KG1 (cell line): ENCODE measurements around the gene TMEM120B.

Experiments used
- DNase-seq: peaks from one replicate; lab custom pipeline; 2025; lab: John Stamatoyannopoulos, UW

TMEM120B gene

DNA sequence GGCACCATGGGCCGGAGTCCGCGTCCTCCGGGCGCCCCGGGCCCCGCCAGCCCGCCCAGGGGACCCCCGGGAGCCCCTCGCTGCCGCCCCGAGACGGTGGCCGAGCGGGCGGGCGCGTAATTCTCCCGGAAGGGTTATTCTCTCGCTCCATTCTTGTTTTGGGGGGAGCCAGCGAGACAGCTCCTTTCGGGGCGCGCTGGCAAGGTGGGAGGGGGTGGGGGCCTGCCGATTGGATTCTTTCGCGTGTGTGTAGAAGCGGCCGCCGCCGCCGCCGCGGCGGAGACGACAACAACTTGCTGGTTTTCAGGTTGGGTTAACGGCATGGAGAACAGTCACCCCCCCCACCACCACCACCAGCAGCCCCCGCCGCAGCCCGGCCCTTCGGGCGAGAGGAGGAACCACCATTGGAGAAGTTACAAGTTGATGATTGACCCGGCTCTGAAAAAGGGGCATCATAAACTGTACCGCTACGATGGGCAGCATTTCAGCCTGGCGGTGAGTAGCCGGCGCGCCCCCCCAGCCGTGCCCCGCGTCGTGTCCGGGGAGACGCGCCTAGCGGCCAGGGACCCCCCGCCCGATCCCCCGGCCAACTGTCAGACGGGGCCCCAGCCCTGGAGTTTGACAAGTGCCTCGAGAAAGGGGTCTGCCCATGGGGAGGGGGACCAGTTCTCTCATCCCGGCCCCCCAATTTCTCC lies 92.0 kb downstream of the TMEM120B start:
- DNase-seq: peak; percentile 24

DNA sequence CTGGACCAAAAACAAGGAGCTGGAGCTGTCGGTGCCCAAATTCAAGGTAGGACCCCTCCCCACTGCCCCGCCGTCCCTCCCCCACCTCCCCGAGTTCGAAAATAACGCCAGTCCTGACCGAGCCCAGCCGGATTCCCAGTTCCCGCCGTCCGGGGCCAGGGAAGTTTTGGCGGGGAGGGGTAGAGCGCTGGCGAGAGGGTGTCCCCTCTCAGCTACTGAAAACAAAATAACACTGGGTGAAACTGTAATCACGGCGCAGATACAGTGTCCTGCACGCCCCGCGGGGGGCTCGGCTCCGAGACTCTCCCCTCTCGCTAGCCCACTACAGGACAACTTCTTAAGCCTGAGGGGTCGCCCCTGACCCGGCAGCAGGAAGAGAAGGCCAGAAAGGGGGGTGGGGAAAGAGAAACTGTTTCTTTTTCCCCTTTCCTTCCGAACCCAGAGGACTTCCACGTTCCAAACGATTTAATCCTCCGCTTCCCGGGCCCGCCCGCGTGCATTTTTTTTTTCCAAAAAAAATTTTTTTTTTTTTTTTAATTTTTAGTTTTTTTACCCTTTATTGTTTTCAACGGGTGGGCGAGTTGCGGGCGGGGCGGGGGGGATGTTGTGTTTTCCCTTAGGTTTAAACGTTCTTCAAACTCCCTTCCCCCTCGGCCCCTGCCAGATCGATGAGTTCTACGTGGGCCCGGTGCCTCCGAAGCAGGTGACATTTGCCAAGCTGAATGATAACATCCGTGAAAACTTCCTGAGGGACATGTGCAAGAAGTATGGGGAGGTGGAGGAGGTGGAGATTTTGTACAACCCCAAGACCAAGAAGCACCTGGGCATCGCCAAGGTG lies 92.8 kb downstream of the TMEM120B start:
- DNase-seq: no peak

DNA sequence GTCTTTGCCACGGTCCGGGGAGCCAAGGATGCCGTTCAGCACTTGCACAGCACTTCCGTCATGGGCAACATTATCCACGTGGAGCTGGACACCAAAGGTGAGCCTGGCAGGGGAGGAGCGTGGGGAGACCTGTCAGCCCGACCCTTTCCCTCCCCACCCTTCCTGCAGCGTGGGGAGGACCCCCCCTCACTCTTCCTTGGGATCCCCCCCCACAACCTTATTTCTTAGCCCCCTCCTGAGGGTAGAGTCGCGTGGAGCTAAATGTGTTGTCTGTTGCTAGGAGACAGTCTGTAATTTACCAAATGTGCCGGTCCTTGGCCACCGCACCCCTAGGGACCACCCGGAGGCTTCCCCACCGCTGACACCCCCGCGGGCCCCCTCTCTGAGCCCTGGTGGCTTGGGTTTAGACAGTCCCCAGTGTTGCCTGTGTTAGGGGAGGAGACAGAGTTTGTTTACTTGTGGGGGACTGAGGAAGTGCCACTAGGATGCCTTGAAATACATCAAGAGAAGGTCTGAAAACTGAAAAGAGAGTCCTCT lies 93.5 kb downstream of the TMEM120B start:
- no peak for DNase-seq

DNA sequence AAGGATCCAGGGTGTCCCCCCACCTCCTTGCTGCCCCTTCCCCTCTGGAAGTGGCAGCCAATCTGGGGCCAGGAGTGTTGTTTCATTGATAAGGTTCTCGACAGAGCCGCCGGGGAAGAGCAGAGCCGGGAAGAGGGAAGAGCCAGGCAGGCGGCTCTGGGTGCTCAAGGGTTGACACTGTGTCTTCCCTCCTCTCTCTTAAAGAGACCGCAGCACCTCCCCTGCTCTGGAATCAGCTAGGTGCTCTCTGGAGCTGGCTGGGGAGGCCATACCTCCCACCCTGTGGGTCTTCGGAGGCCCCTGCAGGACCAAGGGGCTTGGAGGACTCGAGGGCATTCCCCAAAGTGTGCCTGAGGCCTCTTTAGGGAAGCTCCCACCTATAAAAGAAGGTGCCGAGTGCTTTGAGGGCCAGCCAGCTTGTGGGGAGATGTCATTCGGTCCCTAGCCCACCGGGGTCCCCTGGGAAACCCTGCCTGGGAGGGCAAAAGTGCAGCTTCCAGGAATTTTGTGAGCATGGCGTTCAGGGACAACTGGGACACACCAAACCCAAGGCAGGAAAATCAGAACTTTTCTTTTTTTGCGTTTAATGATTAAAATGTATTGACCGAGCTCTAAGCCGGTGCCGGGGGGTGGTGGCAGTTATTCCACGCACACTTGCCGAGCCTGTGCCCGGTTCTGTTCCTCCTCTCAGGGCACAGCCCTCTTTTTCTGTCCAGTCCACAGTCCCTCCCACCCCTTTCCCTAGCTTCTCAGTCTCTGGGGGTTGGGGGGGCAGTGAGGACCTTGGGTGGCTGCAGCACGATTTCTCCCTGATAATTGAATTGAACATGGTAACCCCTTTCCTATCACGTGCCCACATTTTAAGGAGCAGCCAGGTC lies 94.2 kb downstream of the TMEM120B start:
- no peak for DNase-seq

DNA sequence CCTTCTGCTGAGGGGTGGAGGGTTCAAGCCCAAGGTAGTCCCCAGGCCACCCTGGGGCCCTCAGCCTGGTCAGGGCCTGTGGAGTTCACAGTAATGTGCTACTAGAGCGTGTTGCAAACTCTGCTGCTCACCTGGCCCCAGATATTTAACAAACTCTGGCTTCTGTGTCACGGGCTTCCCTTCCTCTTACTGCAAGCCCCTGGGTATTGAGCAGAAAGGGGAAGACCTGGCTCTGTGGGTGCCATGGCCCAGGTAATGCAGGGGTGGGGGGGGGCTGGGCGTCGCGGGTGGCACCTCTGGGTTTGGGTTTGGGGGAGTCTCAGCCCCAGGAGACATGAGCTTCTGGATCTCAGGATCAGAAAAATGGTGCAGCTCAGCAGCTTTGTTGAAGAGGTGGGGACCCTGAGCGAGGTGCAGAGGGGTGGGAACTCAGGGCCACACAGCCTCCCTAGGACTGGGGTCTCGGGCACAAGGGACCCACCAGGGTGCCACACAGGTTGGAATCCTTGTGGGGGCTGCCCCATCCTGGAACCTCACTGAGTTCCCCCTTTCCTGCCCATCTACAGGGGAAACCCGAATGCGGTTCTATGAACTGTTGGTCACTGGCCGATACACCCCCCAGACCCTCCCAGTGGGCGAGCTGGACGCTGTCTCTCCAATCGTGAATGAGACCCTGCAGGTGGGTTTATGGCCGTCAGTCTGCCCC lies 95.2 kb downstream of the TMEM120B start:
- DNase-seq: no peak

DNA sequence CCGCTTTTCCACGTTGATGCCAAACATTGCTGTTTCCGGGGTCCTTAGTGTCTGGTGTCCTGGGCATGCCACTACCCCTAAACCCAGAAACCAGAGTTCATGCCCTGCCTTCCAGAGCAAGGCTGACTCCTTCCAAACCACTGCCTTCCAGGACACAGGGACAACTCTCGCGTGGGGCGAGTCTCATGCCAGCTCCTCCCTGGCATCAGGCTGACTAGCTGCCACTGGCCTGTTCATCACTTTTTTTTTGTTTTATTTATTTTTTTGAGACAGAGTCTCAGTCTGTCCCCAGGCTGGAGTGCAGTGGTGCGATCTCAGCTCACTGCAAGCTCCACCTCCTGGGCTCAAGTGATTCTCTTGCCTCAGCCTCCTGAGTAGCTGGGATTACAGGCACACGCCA lies 96.1 kb downstream of the TMEM120B start:
- DNase-seq: no peak

DNA sequence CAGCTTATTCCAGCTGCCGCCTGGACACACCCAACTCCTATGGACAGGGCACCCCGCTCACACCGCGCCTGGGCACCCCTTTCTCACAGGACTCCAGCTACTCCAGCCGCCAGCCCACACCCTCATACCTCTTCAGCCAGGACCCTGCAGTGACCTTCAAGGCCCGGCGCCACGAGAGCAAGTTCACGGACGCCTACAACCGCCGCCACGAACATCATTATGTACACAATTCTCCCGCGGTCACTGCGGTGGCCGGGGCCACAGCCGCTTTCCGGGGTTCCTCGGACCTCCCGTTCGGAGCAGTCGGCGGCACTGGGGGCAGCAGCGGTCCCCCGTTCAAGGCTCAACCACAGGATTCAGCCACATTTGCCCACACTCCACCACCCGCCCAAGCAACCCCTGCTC lies 97.2 kb downstream of the TMEM120B start:
- DNase-seq: no peak

DNA sequence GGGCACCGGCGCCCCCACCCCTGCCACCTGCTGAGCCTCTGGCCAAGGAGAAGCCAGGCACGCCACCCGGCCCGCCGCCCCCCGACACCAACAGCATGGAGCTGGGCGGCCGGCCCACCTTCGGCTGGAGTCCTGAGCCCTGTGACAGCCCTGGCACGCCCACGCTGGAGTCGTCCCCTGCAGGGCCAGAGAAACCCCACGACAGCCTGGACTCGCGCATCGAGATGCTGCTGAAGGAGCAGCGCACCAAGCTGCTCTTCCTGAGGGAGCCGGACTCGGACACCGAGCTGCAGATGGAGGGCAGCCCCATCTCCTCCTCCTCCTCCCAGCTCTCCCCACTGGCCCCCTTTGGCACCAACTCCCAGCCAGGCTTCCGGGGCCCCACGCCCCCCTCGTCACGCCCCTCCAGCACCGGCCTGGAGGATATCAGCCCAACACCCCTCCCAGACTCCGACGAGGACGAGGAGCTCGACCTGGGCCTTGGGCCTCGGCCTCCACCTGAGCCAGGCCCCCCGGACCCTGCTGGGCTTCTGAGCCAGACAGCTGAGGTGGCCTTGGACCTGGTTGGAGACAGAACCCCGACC lies 97.8 kb downstream of the TMEM120B start:
- DNase-seq: no peak

DNA sequence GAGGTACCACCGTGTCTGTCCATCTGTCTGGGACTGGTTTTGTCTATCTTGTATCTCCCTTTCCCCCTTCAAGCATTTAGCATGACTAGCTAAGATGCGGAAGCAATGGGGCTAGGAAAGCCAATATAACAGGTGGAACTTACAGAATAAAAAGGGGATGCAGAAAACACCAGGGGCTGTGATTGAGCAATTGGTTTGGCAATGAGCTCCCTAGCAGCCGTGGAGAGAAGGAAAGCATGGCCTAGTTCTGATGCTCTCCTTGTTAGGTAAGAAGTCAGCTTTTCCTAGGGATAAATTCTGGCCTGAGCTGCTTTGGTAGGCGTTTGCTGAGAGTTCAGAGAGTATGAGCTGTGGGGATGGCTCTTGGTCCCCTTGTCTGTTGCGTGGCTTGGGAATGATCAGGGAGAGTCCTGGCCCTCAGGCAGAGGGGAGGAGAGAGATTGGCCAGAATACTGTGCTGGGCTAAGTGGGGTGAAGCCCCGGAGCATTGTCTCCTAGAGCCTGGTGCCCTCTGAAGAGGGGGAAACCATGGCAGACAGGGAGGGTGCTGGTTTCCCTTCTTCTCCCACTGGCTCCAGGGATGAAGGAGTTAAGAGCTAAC lies 98.4 kb downstream of the TMEM120B start:
- no peak for DNase-seq

DNA sequence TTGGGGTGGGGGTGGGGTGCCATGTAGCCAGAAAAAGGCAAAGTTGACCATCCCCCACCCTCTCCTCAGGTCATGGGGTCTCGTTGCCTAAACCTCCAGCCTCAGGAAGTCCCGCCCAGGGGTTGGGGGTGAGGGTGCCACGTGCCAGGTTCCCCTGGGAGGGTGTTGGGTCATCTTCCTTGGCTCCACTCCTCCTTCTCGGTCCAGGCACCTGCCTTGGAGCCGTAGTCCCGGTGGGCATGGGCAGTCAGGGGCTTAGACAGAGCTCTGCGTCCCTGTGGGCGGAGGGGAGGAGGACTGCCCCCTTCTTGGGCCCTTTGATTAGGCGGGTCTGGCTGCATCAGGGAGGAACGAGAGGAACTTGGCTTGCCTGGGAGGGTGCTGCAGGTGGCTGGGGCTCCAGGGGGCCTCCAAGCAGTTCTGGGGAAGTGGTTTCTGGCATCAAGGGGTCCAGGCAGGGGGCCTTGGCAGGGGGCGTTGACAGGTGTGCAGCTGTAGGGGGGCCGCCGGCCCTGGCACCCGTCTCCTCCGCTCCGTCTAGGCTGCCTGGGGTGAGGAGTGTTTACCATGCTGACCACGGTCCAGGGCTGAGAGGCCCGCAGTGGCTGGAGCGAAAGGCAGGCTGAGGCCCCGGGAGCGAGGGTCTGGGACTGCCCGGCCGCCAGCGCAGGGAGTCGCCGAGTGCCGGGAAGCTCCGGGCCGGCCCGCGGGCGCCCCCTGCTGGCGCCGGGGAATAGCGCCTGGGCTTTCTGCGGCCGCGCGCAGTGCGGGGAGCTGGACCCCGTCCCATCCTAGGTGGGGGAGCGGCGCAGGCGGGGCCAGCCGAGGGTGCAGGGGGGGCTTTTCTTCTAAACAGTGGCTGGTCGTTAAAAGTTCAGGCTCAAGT lies 99.1 kb downstream of the TMEM120B start:
- DNase-seq: peak; percentile 25

DNA sequence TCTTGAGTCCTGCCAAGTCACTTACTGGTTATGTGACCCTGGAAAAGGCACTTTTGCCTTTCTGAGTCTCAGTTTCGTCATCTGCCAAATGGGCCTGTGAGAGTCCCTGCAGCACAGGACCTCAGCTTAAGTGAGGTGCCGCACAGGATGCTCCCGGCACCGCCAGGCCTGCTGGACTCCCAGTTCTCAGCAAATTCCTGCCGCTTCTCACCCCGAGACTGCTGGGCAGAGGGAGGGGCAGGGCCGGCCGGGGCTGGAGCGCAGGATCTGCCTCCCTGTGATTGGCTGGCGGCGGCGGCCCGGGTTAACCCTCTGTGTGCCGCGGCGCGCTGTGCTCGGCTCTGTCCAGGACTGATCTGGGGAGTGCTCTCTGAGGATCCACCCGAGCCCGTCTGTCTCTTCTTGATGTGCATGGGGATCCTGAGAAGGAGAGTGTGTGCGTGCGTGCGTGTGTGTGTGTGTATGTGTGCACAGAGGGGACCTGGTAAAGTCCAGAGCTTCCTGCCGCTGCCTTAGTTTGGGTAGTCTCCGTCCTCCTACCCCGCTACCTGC lies 99.8 kb downstream of the TMEM120B start:
- DNase-seq: no peak

DNA sequence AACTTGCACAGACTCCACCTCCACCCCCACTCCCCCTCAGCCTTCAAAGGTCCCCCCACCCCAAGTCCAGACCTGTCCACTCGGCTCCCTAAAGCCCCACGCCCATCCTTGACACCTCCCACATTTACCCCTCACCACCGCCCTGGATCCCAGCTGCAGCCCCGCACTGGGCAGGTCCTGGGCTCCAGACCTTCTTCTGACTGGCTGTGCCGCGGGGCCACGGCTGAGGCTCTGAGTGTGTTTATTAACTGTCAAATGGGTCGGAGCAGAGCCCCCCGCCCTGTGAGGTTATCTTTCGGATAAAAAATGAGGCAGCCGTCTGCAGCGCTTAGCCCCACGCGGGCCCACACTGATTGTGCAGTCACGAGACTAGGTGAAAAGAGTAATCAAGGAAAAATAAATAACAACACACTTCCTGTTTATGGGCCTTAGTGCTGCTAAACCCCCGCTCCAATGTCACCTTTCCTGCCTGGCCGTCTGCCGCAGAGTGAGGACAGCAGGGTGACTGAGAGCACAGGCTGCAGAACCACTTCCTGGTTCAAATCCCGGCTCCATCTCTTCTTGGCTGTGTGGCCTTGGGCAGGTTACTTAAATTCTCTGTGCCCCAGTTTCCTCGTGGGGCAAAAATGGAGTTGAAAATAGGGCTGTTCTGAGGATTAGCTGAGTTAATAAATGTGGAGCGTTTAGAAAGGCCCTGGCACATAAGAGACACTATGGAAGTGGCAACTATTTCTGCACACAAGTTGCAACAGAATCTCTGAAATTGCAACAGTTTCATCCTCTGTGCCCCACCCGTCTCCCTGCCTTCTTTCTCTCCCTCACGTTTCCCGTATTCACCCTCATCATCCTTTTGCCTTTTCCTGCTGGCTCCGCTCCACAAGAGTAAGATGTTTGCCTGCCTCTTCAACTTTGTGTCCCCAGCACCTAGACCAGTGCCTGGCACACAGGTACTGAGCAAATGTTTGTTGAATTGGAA lies 100.7 kb downstream of the TMEM120B start:
- DNase-seq: no peak

DNA sequence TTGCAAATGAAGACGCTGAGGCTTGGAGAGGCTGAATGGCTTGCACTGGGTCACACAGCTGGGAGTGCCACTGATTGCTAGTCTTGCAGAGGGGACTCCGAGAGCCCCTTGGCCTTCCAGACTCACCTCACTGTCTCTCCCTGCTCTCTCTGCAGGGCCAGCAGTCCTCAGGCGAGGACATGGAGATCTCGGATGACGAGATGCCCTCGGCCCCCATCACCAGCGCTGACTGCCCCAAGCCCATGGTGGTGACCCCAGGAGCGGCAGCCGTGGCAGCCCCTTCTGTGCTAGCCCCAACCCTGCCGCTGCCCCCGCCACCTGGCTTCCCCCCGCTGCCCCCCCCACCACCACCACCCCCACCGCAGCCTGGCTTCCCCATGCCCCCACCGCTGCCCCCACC lies 101.4 kb downstream of the TMEM120B start:
- no peak for DNase-seq

DNA sequence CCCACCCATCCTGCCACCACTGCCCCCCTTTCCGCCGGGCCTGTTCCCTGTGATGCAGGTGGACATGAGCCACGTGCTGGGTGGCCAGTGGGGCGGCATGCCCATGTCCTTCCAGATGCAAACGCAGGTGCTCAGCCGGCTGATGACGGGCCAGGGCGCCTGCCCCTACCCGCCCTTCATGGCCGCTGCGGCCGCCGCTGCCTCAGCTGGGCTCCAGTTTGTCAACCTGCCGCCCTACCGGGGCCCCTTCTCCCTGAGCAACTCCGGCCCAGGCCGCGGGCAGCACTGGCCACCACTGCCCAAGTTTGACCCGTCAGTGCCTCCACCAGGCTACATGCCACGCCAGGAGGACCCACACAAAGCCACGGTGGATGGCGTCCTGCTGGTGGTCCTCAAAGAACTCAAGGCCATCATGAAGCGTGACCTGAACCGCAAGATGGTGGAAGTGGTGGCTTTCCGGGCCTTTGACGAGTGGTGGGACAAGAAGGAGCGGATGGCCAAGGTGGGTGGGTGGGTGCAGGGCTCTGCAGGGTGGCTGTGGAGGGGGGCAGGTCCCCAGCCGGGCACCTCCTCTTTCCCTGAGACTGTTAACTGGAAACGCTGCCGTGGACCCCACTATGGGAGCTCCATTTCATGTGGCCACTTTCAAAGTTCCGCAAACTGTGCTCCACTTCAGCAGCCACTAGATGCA lies 102.0 kb downstream of the TMEM120B start:
- DNase-seq: no peak

DNA sequence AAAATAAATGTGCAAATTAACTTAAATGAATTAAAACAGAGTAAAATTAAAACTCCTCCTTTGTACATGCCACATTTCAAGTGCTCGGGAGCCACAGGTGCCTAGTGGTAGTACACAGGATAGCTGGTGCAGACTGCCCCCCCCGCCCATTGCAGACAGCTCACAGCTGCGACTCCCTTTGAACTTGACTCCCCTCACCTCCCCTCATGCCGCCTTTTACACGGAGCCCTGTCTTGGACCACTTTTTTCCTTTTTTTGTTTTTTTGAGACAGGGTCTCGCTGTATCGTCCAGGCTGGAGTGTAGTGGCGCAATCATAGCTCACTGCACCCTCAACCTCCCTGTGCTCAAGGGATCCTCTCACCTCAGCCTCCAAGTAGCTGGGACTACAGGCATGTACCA lies 102.7 kb downstream of the TMEM120B start:
- DNase-seq: no peak

DNA sequence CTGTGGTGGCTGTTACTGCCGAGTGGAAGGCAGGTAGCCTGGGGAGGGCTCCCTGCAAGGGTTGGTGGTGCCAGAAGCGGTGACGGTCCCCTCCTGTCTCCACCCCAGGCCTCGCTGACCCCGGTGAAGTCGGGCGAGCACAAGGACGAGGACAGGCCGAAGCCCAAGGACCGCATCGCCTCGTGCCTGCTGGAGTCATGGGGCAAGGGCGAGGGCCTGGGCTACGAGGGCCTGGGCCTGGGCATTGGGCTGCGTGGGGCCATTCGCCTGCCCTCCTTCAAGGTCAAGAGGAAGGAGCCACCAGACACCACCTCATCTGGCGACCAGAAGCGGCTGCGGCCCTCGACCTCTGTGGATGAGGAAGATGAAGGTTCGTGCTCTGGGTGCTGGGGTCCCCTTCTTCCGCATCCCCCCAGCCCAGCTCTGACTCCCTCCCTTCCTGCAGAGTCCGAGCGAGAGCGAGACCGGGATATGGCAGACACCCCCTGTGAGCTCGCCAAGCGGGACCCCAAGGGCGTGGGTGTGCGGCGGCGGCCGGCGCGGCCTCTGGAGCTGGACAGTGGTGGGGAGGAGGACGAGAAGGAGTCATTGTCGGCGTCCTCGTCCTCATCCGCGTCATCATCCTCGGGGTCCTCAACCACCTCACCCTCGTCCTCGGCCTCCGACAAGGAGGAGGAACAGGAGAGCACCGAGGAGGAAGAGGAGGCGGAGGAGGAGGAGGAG lies 104.5 kb downstream of the TMEM120B start:
- DNase-seq: no peak

DNA sequence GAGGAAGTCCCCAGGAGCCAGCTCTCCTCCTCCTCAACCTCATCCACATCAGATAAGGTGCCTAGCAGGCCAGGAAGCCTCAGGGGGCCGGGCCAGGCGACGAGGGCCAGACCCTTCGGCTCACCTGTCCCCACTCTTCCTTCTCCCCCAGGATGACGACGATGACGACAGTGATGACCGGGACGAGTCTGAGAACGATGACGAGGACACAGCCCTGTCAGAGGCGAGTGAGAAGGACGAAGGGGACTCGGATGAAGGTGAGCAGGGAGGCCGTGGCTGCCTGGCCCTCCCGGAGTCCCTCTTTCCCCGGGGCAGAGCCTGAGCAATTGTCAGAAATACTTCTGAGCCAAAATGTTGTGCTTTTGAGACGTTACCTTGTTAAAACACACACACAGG lies 105.1 kb downstream of the TMEM120B start:
- no peak for DNase-seq
